Stimulated activated CD4-positive, alpha-beta T cell treated with anti-CD3 and anti-CD28 coated beads, Interleukin-2, amount 100 ng/mL, for 4 hours (primary cell): ENCODE measurements around the gene RIBC2.
"Not testable (repeated sequence)": the region's sequence is repeated elsewhere in the genome, so short reads cannot be mapped to it uniquely, and the experiment has no call there.

ENCODE experiments used
- DNase-seq: peaks from one replicate; pipeline ENCODE4 v3.0.0-alpha.2; 2020; ENCODE audit warnings: low read depth

The RIBC2 gene

GRCh38 chr22:45448431-45448830 is 34.9 kb downstream of the RIBC2 start:
- no peak for DNase-seq

GRCh38 chr22:45449442-45449841 is 35.9 kb downstream of the RIBC2 start:
- DNase-seq, result not testable (repeated sequence)

- no peak for DNase-seq
Measured at GRCh38 chr22:45450101-45450785, 36.8 kb downstream of the RIBC2 start.

GRCh38 chr22:45450921-45451651 is 37.6 kb downstream of the RIBC2 start:
- no peak for DNase-seq

- DNase-seq, result no peak
Measured at GRCh38 chr22:45451972-45452371, 38.5 kb downstream of the RIBC2 start.

GRCh38 chr22:45452565-45453379 is 39.3 kb downstream of the RIBC2 start:
- DNase-seq, result no peak

- DNase-seq, result no peak
Measured at GRCh38 chr22:45453764-45454163, 40.3 kb downstream of the RIBC2 start.

GRCh38 chr22:45454275-45454674 is 40.8 kb downstream of the RIBC2 start:
- no peak for DNase-seq

- DNase-seq, result no peak
Measured at GRCh38 chr22:45455212-45455611, 41.7 kb downstream of the RIBC2 start.

- DNase-seq, result no peak
Measured at GRCh38 chr22:45455621-45456020, 42.1 kb downstream of the RIBC2 start.

- no peak for DNase-seq
Measured at GRCh38 chr22:45456811-45457210, 43.3 kb downstream of the RIBC2 start.

GRCh38 chr22:45458532-45458931 is 45.0 kb downstream of the RIBC2 start:
- no peak for DNase-seq

GRCh38 chr22:45459235-45459634 is 45.7 kb downstream of the RIBC2 start:
- no peak for DNase-seq

GRCh38 chr22:45460288-45461109 is 47.0 kb downstream of the RIBC2 start:
- no peak for DNase-seq

GRCh38 chr22:45462034-45462655 is 48.7 kb downstream of the RIBC2 start:
- no peak for DNase-seq

GRCh38 chr22:45463691-45464090 is 50.2 kb downstream of the RIBC2 start:
- not testable (repeated sequence) for DNase-seq

- DNase-seq, result no peak
Measured at GRCh38 chr22:45465633-45466032, 52.1 kb downstream of the RIBC2 start.

GRCh38 chr22:45468872-45469271 is 55.4 kb downstream of the RIBC2 start:
- no peak for DNase-seq

- DNase-seq, result no peak
Measured at GRCh38 chr22:45469281-45470073, 56.0 kb downstream of the RIBC2 start.

- DNase-seq, result no peak
Measured at GRCh38 chr22:45470871-45471270, 57.4 kb downstream of the RIBC2 start.

- no peak for DNase-seq
Measured at GRCh38 chr22:45472426-45472825, 58.9 kb downstream of the RIBC2 start.
